KOPT-K1 (cell line): ENCODE measurements around the gene LST1.
"Not testable (repeated sequence)": the region's sequence is repeated elsewhere in the genome, so short reads cannot be mapped to it uniquely, and the experiment has no call there.

Source experiments
- H3K27ac ChIP-seq: fragments of 200-600 bp; sonication (generic); 2 replicates; pipeline ENCODE4 v1.5.1; 2016; ENCODE audit warnings: antibody characterized with exemption, mild to moderate bottlenecking, low read depth, low read length; ENCODE audit not compliant: poor library complexity, severe bottlenecking
- H3K36me3 ChIP-seq: fragments of 200-600 bp; sonication (generic); 2 replicates; pipeline ENCODE4 v1.5.1; 2017; ENCODE audit warnings: antibody characterized with exemption, mild to moderate bottlenecking, low read length, moderate library complexity; ENCODE audit not compliant: insufficient read depth
- H3K9me3 ChIP-seq: fragments of 200-600 bp; sonication (generic); 2 replicates; pipeline ENCODE4 v1.5.1; 2017; ENCODE audit warnings: antibody characterized with exemption, low read length, mild to moderate bottlenecking; ENCODE audit not compliant: insufficient read depth, poor library complexity, severe bottlenecking

The LST1 gene

GRCh38 chr6:31585491-31585890 lies 586 bp upstream of the LST1 start:
- Histone ChIP-seq H3K36me3 (no peaks in the 10 kb centered on the region), H3K27ac (peak overlapping the region; percentile 91), H3K9me3 (no peaks in the 10 kb centered on the region)

- no peaks in the 10 kb centered on the region for H3K9me3 ChIP-seq
- H3K27ac ChIP-seq, result peak overlapping the region; percentile 91
- H3K36me3 ChIP-seq, result no peaks in the 10 kb centered on the region
Observed at GRCh38 chr6:31586599-31587281, 663 bp downstream of the LST1 start.

GRCh38 chr6:31587791-31588777 lies 2.0 kb downstream of the LST1 start:
- peak overlapping the region; percentile 91 for H3K27ac ChIP-seq
- no peaks in the 10 kb centered on the region for H3K9me3 ChIP-seq
- no peaks in the 10 kb centered on the region for H3K36me3 ChIP-seq

DNA sequence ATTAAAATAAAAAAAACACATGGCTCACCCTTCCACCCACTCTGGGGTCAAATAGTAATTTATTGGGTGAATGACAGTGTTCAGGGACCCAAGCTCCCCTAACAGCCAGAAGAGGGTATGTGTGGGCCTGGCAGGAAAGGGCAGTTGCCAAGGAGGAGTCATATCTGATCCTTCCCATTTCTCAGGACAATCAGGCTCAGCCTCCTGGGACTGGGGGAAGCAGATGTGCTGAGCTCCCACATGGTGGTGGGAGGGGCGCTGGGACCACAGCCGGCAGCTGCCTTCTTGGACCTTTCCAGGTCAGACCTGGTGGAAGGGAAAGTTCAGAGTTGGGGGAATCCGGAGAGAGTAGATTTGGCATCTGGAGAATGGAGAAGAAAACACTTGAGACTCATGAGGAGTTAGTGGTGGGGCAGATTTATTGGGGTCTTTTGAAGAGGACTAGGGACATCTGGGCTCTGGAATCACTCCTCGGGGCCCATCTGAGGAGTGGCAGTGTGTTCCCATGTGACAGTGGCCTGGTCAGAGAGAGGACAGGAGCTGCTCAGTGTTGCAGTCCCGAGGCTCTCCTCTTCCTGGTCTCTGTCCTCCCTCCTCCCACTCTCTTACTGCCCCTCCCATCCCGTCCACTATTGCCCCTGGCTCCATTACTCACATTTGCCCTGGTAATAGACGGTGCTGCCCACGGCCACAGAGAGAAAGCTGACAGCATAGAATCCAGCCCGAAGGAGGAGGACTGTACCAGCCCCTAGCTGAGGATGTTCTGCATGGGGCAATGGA lies 3.0 kb downstream of the LST1 start:
- H3K27ac ChIP-seq, result peak overlapping the region; percentile 91
- no peaks in the 10 kb centered on the region for H3K9me3 ChIP-seq
- no peaks in the 10 kb centered on the region for H3K36me3 ChIP-seq

- H3K36me3 ChIP-seq, H3K9me3 ChIP-seq, H3K27ac ChIP-seq: not testable (repeated sequence)
Observed at GRCh38 chr6:31590691-31591090, 4.6 kb downstream of the LST1 start.

DNA sequence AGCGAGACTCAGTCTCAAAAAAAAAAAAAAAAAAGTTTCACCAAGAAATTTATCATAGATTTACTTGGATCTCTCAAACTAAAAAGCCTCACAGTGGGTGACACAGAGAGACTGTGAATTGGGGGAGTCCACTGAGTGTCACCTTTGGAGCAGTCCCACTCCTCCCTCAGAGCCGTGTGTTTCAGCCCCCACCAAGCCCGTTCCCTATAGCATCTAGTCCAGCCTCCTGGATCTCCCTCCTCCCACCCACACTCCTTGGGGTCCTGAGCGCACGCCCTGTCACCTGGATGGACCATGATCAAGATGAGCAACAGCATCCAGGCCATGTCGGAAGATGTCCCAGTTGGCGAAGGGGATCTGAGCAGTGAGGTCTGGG lies 6.3 kb downstream of the LST1 start:
- Histone ChIP-seq H3K36me3 (no peaks in the 10 kb centered on the region), H3K9me3 (no peaks in the 10 kb centered on the region), H3K27ac (peak overlapping the region; percentile 48)

DNA sequence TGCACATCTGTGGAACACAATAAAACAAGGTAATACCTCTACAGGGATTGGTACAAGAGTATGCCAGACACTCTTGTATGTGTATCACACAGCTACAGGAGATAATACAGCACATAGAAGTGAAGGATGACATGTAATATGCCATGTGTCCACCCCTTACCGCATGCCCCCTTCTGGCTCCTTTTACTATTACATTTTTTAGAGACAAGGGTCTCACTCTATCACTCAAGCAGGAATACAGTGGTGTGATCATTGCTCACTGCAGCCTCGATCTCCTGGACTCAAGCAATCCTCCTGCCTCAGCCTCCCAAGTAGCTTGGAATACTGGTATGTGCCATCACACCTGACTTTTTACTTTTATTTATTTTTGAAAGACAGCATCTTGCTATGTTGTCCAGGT lies 10.9 kb downstream of the LST1 start:
- peak overlapping the region; percentile 28 for H3K27ac ChIP-seq
- H3K36me3 ChIP-seq, result no peaks in the 10 kb centered on the region
- no peaks in the 10 kb centered on the region for H3K9me3 ChIP-seq

- Histone ChIP-seq H3K27ac (no peak overlapping the region), H3K9me3 (no peaks in the 10 kb centered on the region), H3K36me3 (no peaks in the 10 kb centered on the region)
Observed at GRCh38 chr6:31607317-31607716, 21.2 kb downstream of the LST1 start.

GRCh38 chr6:31609519-31610406 lies 23.7 kb downstream of the LST1 start:
- no peaks in the 10 kb centered on the region for H3K9me3 ChIP-seq
- H3K27ac ChIP-seq, result no peak overlapping the region
- no peaks in the 10 kb centered on the region for H3K36me3 ChIP-seq

- no peaks in the 10 kb centered on the region for H3K36me3 ChIP-seq
- no peaks in the 10 kb centered on the region for H3K9me3 ChIP-seq
- no peak overlapping the region for H3K27ac ChIP-seq
Observed at GRCh38 chr6:31610968-31611367, 24.9 kb downstream of the LST1 start.

GRCh38 chr6:31614075-31614619 lies 28.1 kb downstream of the LST1 start:
- H3K36me3 ChIP-seq, result peaks cover 8% of the 10 kb centered on the region; the same call in 1 of the 2 replicates
- H3K27ac ChIP-seq, result peak overlapping the region; percentile 97
- H3K9me3 ChIP-seq, result no peaks in the 10 kb centered on the region

DNA sequence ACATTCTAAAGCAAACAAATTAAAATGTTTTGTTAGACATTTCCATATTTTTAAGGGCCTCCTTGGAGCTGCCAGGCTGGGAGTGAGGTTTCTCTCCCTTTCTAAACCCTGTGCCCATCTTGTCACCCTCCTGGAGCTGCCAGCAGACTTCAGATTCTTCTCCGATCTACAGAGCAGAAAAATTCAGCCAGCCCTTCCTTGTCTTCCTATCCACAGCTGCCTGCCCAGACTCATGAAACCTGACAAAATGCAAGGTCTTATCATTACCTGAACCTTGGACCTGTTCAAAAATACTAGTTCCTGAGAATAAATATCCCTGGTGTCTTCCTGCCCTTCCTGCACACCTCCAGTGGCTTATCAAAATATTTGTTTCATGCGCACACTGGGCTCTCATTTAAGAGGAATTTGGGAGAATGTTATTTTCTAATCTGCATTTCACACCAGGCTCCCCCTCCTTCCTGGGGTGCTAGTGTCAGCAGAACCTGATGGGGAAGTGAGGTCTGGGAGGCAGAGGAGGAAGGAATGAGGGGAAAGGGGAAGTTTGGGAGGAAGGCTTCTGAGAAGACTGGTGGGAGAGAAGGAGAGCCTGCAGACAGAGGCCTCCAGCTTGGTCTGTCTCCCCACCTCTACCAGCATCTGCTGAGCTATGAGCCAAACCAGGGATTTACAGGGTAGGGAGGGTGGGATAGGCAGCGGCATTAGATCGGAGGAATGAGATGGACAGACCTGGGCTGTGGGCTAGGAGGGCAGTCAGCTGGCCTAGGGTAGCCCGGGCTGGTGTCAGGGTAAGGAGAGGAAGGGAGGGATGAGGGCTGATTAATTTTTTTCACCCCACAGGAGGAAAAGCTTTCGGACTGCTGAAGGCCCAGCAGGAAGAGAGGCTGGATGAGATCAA lies 28.9 kb downstream of the LST1 start, which contains the start of gene AIF1:
Gene AIF1 (plus strand): TSS at position 551 of the 895 bp plus-strand sequence. CDS start 96 bp downstream, at position 647.
- Histone ChIP-seq H3K36me3 (peaks cover 8% of the 10 kb centered on the region; the same call in 1 of the 2 replicates), H3K27ac (peak within 1 kb of the TSS; percentile 97), H3K9me3 (no peaks in the 10 kb centered on the region)

- peaks cover 8% of the 10 kb centered on the region; the same call in 1 of the 2 replicates for H3K36me3 ChIP-seq
- peak overlapping the region; percentile 97 for H3K27ac ChIP-seq
- H3K9me3 ChIP-seq, result no peaks in the 10 kb centered on the region
Observed at GRCh38 chr6:31615748-31616147, 29.7 kb downstream of the LST1 start.
